ENCODE results near the gene AMDHD2.

The AMDHD2 gene

GRCh38 chr16:2499890-2500429 lies 20.2 kb upstream of the AMDHD2 start:
- no peak overlapping the region for H3K4me3 ChIP-seq (ENCODE audit: low read depth, low read length)
- TF ChIP-seq CTCF (IDR thresholded peaks at IDR 0.05; ENCODE audit: low read depth, low read length): no peak
- in situ Hi-C loops (cut with HindIII; ENCODE audit: low sequenced_read_pairs): no loop called here
- no peak for DNase-seq (ENCODE audit: low read depth, low spot score)

GRCh38 chr16:2500430-2500917 lies 19.7 kb upstream of the AMDHD2 start:
- TF ChIP-seq CTCF (IDR thresholded peaks at IDR 0.05; ENCODE audit: low read depth, low read length): no peak
- no peak for DNase-seq (ENCODE audit: low read depth, low spot score)
- in situ Hi-C loops (cut with HindIII; ENCODE audit: low sequenced_read_pairs): no loop called here
- H3K4me3 ChIP-seq (ENCODE audit: low read depth, low read length): no peak overlapping the region

- TF ChIP-seq CTCF (IDR thresholded peaks at IDR 0.05; ENCODE audit: low read depth, low read length): peak; percentile 98
- H3K4me3 ChIP-seq (ENCODE audit: low read depth, low read length): no peak overlapping the region
- in situ Hi-C loops (cut with HindIII; ENCODE audit: low sequenced_read_pairs): no loop called here
- peak; percentile 77 for DNase-seq (ENCODE audit: low read depth, low spot score)
These were observed 19.0 kb upstream of the AMDHD2 start for GRCh38 chr16:2500918-2501750.

- no peak overlapping the region for H3K4me3 ChIP-seq (ENCODE audit: low read depth, low read length)
- DNase-seq (ENCODE audit: low read depth, low spot score): no peak
- in situ Hi-C loops (cut with HindIII; ENCODE audit: low sequenced_read_pairs): no loop called here
- no peak for TF ChIP-seq CTCF (IDR thresholded peaks at IDR 0.05; ENCODE audit: low read depth, low read length)
These were observed 17.9 kb upstream of the AMDHD2 start for GRCh38 chr16:2501946-2502895.

GRCh38 chr16:2505695-2506094 lies 14.5 kb upstream of the AMDHD2 start:
- in situ Hi-C loops (cut with HindIII; ENCODE audit: low sequenced_read_pairs): no loop called here
- no peak overlapping the region for H3K4me3 ChIP-seq (ENCODE audit: low read depth, low read length)
- TF ChIP-seq CTCF (IDR thresholded peaks at IDR 0.05; ENCODE audit: low read depth, low read length): no peak
- no peak for DNase-seq (ENCODE audit: low read depth, low spot score)

GRCh38 chr16:2507052-2507659 lies 13.0 kb upstream of the AMDHD2 start:
- TF ChIP-seq CTCF (IDR thresholded peaks at IDR 0.05; ENCODE audit: low read depth, low read length): no peak
- no peak for DNase-seq (ENCODE audit: low read depth, low spot score)
- no peak overlapping the region for H3K4me3 ChIP-seq (ENCODE audit: low read depth, low read length)
- in situ Hi-C loops (cut with HindIII; ENCODE audit: low sequenced_read_pairs): no loop called here
